Muscle of leg (tissue), 11 donors: ENCODE results near the gene PIEZO1. TPM values are rescaled to one million over a fixed set of nuclear protein-coding genes. Genes with fewer than 3 reads are reported as not detected.

Experiments
- DNase-seq: peaks from one replicate; pipeline ENCODE4 v3.0.0; 2013
- H3K27ac ChIP-seq: one replicate; pipeline ENCODE4 v1.5.1; 2013; ENCODE audit warnings: mild to moderate bottlenecking, low read length, control low read depth
- H3K27me3 ChIP-seq: one replicate; pipeline ENCODE4 v1.6.1; 2013; ENCODE audit warnings: low read length; ENCODE audit not compliant: control insufficient read depth, insufficient read depth
- H3K36me3 ChIP-seq: one replicate; pipeline ENCODE4 v1.6.1; 2013; ENCODE audit warnings: low read length; ENCODE audit not compliant: control insufficient read depth, insufficient read depth
- H3K4me1 ChIP-seq: one replicate; pipeline ENCODE4 v1.6.1; 2013; ENCODE audit warnings: low read length; ENCODE audit not compliant: control insufficient read depth, insufficient read depth
- H3K4me3 ChIP-seq: one replicate; pipeline ENCODE4 v1.5.1; 2013; ENCODE audit warnings: low read length, control low read depth
- H3K9me3 ChIP-seq: replicated peaks from 2 replicates; pipeline ENCODE4 v1.6.1; 2013; ENCODE audit warnings: low read depth, low read length; ENCODE audit not compliant: control insufficient read depth
- WGBS: methylation state at CpG from one replicate; pipeline ENCODE4 v1.1.5; 2013; ENCODE audit warnings: missing lambda C conversion rate; ENCODE audit not compliant: insufficient coverage; 5-methylcytosine and 5-hydroxymethylcytosine counted together
- polyA plus RNA-seq, 8 donors: library from polyadenylated mRNA; unstranded; fragments of 120-200 nt; gene quantifications; one replicate each; pipeline versions ENCODE4 v1.2.1 to v1.2.3, GENCODE V29; 2013; ENCODE audit warnings: inconsistent platforms in 1 of 8, low replicate concordance in 1 of 8; ENCODE audit not compliant: insufficient read length in 8 of 8, insufficient read depth in 1 of 8
- total RNA-seq: library from RNA; stranded (reverse); fragments of 120-200 nt; gene quantifications from one replicate; pipeline ENCODE4 v1.2.4, GENCODE V29; 2013

Gene PIEZO1
- total and polyA plus RNA-seq, 9 donors: 48.6 to 75.6 (median 59.3) TPM

DNA sequence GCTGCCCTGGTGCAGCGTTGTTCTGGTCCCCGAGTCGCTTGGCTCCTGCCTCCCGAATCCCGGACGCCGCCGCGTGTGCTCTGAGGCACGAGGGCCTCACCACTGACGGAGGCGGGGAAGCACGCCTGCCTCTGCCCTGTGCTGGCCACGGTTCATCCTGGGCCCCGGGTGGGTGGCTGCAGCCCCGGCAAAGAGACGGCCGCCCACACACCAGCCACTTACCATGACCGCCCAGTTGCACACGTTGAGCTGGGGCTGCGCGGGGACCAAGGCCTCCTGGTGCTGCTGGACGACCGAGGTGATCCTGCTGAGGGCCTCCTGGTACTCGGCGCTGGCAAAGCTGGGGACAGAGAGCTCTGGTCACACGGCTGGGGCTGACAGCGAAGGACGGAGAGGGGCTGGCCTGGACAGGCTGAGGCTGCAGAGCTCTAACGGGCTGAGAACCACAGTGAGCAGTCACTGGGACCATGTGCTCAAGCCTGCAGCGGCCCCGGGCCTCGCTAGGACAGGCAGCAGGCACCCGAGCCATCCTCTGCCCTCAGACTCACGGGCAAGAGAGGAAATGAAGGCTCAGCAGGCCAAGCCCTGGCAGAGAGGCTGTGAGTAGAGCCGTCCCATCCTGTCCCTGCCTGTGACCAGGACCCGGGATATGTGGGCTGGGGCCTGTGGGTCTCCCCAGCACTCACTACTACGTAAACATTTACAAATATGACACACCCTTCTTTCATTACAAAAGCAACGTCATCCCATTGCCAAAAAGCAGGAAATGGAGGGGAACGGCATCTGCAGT lies 33.0 kb upstream of the PIEZO1 start:
- Histone ChIP-seq H3K9me3 (no peaks in the 10 kb centered on the region), H3K27me3 (no peaks in the 10 kb centered on the region), H3K4me3 (no peak overlapping the region), H3K27ac (no peak overlapping the region), H3K4me1 (peaks cover 13% of the 10 kb centered on the region), H3K36me3 (peaks cover 20% of the 10 kb centered on the region)
- no peak for DNase-seq
- 82% methylated on average over 37 of the region's 40 CpGs for WGBS

DNA sequence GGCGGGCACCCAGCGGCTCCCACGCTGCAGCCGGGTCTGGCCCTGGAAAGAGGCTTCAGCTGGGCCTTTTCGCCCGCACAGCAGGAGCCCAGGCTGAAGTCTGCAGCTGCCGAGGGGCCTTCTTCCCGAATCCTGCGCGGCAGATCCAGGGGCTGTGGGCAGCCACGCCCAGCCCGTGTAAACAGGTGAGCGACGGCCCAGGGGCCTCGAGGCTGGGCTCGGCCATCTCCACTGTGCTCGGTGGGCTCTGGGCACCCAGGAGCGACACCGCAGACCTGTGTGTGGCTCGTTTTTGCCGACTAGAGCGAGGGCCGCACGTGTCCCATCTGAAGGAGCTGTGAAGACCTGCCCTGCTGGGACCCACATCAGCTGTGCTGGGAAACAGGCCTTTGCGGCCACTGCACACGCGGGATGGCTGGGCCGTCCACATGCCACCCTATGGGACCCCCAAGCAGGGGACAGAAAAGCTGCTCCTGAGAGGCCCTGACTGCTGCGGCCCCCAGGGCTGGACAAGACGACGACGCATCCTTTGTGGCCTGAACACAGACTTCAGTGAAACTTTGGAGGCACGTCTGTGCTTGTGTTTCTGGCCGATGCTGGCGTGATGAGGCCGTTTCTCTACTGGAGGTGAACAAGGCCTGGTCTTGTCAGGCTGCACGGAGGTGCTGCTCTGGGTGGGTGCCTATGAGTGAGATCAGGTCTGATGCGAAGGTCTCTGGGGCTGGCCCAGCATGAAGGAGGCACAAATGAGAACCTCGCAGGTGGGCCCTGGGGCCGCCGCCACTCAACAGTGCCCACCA lies 31.9 kb upstream of the PIEZO1 start:
- no peak for DNase-seq
- H3K9me3 ChIP-seq: no peaks in the 10 kb centered on the region
- H3K4me1 ChIP-seq: peaks cover 21% of the 10 kb centered on the region
- WGBS: 85% methylated on average over 35 of the region's 41 CpGs
- H3K27me3 ChIP-seq: no peaks in the 10 kb centered on the region
- H3K27ac ChIP-seq: no peak overlapping the region
- no peak overlapping the region for H3K4me3 ChIP-seq
- peaks cover 11% of the 10 kb centered on the region for H3K36me3 ChIP-seq

DNA sequence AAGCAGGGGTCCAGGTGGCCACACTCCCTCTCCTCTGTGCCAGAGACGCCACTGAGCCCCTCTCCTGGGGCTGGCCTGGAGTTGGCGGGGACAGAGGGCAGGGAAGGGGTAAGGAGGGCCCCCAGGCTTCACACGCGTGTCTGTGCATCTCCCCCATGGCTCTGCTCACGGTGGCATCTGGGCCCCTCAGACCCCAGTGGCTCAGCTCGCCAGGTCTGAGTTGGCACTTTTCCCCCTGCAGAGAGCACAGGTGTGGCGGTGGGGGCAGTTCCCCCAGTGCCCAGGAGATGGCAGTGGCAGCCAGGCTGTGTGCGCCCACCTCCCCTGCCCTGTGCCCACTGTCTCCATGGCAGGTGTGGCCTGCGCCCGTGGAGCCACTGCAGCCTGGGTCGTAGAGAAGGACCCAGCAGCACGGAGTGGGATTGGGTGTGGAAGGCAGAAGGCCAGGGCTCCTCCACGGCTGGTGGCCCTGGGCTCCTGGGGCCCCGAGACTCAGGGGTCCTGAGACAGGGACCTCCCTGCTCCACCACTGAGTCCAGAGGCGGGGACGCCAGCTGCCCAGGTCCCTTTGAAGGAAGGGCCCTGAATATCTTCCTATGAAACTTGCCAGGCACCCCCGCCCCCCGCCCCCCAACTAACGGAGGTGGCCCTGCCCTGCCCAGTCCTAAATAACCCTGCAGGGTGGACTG lies 31.0 kb upstream of the PIEZO1 start:
- H3K4me1 ChIP-seq: peaks cover 23% of the 10 kb centered on the region
- no peak overlapping the region for H3K4me3 ChIP-seq
- no peaks in the 10 kb centered on the region for H3K27me3 ChIP-seq
- peaks cover 2% of the 10 kb centered on the region for H3K36me3 ChIP-seq
- 55% methylated on average over 16 of the region's 19 CpGs for WGBS
- no peak for DNase-seq
- no peak overlapping the region for H3K27ac ChIP-seq
- H3K9me3 ChIP-seq: no peaks in the 10 kb centered on the region

DNA sequence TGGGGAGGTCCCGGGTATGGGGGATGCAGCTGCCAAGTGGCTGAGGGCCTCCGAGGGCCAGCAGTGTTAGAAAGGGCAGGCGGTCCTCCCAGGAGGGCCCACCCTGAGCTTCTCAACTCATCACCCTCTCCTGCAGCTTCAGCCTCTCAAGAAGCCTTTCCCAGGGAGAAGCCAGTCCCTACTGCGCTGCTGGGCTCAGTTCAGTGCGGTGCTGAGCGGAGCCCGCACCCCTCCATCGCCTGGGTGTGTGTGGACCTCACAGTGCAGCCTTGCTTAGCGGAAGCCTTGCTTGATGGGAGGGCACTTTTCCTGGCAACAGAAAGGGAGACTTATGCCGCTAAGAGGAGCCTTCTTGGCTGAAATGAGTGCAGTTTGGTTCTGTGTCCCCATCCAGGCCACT lies 30.2 kb upstream of the PIEZO1 start:
- no peaks in the 10 kb centered on the region for H3K27me3 ChIP-seq

DNA sequence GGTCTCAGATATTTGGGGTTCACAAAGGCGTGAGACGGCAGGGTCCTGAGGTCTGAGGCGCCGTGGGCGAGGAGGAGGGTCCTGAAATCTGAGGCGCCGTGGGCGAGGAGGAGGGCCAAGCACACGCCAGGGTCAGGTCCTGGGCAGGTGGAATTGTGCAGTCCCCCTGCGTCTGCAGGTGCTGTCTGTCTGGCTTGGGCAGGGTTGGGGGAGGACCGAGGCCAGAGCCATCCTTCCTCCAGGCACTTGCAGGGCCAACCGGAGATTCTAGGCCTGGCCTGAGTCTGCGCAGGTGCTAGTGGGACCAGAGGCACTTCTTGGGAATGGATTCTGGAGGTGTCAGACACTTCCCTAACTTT lies 29.1 kb upstream of the PIEZO1 start:
- H3K36me3 ChIP-seq: peaks cover 12% of the 10 kb centered on the region
- peaks cover 38% of the 10 kb centered on the region for H3K4me1 ChIP-seq
- no peak overlapping the region for H3K4me3 ChIP-seq
- H3K9me3 ChIP-seq: no peaks in the 10 kb centered on the region
- H3K27ac ChIP-seq: no peak overlapping the region
- DNase-seq: no peak
- H3K27me3 ChIP-seq: no peaks in the 10 kb centered on the region
- 87% methylated on average over 10 of the region's 13 CpGs for whole genome bisulfite sequencing

More for the DNA sequence above, 30.2 kb upstream of the PIEZO1 start:
- Histone ChIP-seq H3K4me1 (peaks cover 27% of the 10 kb centered on the region), H3K4me3 (no peak overlapping the region), H3K36me3 (peaks cover 1% of the 10 kb centered on the region), H3K9me3 (no peaks in the 10 kb centered on the region), H3K27ac (no peak overlapping the region)
- 88% methylated on average over 7 of the region's 10 CpGs for WGBS
- no peak for DNase-seq

DNA sequence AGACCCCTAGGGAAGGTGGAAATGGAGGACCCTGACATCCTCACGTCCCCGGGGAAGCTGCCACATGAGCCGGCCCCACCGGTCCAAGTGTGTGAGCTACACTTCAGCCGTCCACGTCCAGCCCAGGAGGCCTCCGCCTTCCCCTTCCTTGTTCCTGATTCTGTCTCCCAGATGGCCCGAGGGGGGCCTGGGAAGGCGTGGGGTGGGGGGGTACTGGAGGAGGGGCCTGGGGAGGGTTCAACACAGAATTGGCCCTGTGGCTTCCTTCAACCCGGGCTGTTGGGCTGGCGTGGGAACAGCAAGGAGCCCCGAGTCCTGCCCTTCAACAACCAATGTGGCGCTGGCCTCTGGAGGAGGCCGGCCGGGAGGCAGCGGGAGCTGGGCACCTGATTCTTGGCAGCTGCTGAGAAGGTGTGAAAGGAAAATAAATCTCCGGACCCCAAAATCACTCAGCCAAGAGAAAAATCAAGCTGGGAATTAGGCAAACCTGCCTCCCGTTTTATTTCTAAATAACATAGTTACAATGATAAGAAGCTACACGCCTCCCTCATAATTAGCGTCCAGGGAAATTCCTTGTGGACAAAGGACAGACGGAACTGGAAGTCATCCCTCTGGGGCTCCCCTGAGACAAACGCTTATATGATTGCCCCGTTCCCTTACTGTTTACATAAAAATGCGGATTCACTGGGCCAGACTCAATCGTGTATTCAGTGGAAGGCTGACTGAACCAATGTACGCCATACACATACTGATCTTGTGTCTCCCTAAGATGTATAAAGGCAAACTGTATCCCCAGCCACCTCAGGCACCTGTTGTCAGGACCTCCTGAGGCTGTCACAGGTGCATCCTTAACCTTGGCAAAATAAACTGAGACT lies 28.5 kb upstream of the PIEZO1 start:
- WGBS: 44% methylated on average over 6 of the region's 26 CpGs
- H3K4me1 ChIP-seq: peaks cover 40% of the 10 kb centered on the region
- no peak overlapping the region for H3K27ac ChIP-seq
- no peaks in the 10 kb centered on the region for H3K27me3 ChIP-seq
- H3K9me3 ChIP-seq: no peaks in the 10 kb centered on the region
- H3K36me3 ChIP-seq: peaks cover 16% of the 10 kb centered on the region
- H3K4me3 ChIP-seq: no peak overlapping the region
- DNase-seq: no peak

DNA sequence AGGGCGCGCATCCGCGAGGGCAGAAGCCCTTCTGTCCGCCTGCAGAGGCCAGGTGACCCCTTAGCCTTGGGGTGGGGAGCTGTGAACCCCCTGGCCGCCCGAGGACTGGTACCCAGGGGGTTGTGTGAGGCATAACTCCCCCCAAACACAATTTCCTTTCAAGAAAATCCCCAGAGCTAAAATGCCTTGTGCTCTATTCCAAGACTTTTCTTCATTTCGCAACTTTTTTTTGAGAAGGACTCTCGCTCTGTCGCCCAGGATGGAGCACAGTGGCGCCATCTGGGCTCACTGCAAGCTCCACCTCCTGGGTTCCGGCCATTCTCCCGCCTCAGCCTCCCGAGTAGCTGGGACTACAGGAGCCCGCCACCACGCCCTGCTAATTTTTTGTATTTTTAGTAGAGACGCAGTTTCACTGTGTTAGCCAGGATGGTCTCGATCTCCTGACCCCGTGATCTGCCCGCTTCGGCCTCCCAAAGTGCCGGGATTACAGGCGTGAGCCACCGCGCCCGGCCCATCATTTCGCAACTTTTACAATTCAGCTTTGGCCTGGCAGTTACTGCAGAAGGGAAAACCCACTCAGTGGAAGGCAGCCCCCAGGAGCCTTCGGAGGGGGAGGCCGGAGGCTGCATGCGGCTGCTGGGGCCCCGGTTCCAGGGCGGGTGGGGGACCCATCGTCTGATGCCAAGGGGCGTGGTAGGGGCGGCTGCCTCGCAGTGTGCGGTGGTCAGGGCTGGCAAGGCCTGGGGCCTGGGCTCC lies 27.7 kb upstream of the PIEZO1 start:
- Histone ChIP-seq H3K27ac (peak overlapping the region; percentile 85), H3K4me1 (peaks cover 48% of the 10 kb centered on the region), H3K9me3 (no peaks in the 10 kb centered on the region), H3K27me3 (no peaks in the 10 kb centered on the region), H3K36me3 (peaks cover 24% of the 10 kb centered on the region), H3K4me3 (peak overlapping the region; percentile 34)
- peak; percentile 76 for DNase-seq
- WGBS: 40% methylated on average over 25 of the region's 37 CpGs

DNA sequence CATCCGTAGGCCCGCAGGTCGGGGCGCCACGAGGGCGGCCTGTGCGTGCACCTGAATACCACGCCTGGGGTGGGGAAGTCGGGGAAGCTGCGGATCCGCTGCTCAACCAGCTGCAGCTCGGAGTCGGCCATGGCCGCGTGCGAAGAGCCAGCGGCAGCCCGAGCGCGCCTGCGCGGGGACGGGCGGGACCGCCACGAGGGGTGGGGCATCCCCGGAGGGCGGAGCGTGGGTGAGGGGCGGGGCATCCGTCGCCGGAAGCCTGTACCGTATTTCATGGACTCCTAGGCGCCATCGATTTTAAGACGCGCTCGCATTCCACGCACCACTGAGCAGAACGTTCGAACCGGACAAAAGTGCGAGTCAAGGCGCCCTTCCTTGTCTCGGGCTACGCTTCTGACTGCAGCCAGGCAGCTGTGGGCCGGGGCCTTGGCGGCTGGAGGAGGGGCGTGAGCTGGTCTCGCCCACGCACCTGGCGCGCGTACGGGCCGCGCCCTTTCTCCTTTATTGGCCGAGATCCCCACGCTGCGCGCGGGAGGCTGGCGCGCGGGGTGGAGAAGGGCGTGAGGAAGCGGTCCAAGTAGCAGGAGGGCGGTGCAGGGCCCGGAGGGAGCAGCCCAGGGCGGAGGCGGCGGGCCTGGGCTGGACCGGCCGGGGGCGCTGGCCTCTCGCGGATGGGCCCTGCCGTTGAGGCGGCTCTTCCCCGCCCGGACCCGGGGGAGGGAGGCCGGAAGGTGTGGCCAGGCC lies 26.9 kb upstream of the PIEZO1 start, which contains the start of gene APRT:
APRT (minus strand) TSS at position 160 of the 744 bp plus-strand sequence; CDS start at position 131, 29 bp downstream.
- H3K27ac ChIP-seq: peak within 1 kb of the TSS; percentile 90
- peaks cover 56% of the 10 kb centered on the region for H3K4me1 ChIP-seq
- H3K9me3 ChIP-seq: no peaks in the 10 kb centered on the region
- H3K4me3 ChIP-seq: peak within 1 kb of the TSS; percentile 68
- peaks cover 25% of the 10 kb centered on the region for H3K36me3 ChIP-seq
- peak; percentile 97 for DNase-seq
- no peaks in the 10 kb centered on the region for H3K27me3 ChIP-seq
- under 1% methylated on average over 80 of the region's 84 CpGs for WGBS
